Nucleus accumbens (tissue), 56 donors: ENCODE data around the gene PPL.
"Not testable (repeated sequence)": the region's sequence is repeated elsewhere in the genome, so short reads cannot be mapped to it uniquely, and the experiment has no call there.

Experiments
- DNase-seq, 56 donors: peaks; one replicate each; lab custom pipeline; 2025; lab: John Stamatoyannopoulos, UW

PPL gene

DNA sequence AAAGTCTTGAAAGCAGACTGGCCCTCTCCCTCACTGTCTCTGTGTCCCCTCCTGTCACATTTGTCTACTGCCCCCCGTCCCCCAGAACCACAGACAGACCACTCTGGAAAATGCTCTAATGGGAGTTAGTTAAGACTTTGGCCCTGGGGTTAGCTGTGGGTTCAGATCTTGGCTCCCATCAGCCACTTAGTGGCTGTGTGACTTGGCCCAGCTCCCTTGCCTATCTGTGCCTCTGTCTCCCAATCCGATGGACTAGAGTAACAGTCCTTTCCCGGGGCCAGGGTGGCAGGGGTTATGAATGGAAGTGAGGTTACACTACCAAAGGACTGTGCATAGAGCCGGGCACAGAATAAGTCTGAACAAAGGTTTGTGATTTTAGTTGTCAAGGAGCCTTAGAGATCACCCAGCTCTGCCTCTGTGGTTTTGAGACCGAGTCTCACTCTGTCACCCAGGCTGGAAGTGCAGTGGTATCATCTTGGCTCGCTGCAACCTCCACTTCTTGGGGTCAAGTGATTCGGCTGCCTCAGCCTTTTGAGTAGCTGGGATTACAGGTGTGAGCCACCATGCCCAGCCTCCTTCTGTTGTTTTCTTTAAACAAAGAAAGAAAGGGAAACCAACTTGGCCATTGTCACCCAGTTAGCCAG is 23.7 kb downstream of the PPL start:
- DNase-seq: no peak

DNA sequence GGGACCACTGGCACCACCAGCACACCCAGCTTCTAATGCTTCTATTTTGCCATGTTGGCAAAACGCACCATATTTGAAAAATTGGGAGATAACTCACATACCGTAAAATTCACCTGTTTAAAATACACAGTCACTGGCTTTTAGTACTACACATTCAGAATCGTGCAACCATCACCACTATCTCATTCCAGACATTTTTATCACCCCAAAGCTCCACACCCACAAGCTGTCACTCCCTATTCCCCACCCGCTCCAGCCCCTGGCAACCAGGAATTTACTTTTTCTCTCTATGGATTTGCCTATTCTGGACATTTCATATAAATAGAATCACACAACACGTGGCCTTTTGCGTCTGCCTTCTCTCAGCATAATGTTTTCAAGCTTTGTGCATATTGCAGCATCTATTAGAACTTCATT is 25.0 kb downstream of the PPL start:
- DNase-seq: no peak

DNA sequence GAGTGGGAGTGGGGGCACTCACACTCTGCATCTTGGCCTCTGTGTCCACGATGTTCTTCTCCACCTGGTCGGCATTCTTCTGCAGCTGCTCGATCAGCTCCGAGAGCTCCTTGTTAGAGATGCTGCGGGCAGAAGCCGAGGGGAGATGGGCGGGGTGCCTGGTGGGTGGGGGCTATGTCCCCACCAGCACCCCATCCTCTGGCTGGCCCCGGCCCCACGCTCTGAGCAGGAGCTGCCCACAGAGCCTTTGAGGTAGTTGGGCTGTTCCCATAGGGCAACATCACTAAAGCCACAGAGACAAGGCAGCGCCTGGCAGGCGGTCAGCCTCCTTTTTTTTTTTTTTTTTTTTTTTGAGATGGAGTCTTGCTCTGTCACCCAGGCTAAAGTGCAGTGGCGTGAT is 26.1 kb downstream of the PPL start:
- DNase-seq: no peak

DNA sequence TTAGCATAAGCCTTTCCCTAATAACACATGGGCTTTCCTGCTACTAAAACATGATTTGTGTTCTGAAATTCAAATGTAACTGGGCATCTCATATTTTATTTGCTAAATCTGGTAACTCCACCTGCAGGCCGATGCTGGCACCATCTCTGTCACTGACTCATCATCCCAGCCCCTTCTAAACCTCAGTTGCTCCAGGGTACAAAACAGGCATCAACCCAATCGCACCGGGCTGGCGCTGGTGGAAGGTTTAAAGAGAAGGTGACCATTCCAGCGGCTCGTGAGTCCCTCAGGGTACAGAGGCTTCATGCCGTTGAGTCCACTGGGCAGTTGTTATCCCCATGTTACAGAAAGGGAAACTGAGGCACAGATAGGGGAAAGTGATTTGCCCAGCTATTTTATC is 27.1 kb downstream of the PPL start:
- no peak for DNase-seq

DNA sequence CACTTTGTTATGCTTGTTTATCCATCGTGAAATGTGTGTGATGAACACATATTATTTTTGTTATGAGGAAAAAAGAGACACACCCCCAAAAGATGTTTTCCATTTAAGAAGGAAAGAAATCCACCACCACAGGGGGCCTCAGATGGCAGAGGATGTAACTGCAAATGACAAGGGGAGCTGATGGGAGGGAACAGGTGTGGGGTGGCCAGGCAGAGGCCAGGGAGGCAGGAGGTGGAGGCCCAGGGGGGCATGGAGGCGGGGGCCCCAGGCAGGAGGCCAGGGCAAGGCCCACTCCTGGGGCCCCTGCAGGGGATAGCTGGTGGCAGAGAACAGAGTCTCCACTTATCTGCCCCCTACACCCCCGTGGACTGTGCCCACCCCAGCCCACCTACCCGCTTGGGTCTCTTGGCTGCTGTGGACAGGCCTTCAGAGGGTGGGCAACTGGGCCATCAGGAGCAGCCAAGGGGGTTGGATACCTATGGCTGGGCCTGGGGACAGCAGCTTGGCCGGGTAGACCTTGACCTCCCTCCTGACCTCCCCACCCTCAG is 28.0 kb downstream of the PPL start:
- DNase-seq: no peak

DNA sequence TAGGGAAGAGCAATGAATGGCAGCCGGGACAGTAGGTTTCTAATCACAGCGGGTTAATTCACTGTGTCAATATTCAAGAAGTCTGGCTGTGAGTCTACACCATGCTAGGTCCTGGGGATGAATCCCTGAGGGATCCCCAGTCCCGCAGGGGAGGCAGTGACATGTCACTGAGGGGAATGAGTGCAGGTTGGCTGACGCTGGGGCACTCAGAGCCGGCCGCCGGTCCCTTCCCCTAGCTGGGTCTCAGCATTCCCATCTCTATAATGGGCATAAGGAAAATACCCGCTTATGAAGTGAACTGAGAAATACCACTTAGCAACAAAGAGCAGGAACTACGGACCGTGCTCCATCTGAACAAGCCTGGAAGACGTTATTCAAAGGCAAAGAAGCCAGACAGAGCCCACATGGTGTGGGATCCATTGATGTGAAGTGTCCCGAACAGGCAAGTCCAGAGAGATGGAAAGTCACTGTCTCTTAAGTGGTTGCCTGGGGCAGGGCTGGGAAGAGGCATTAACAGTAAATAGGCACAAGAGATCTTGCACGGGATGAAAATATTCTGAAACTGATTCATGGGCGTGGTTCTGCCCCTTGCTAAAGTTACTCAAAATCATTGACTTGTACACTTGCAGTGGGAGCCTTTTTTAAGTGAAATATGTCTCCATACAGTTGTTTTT is 31.9 kb downstream of the PPL start:
- no peak for DNase-seq

DNA sequence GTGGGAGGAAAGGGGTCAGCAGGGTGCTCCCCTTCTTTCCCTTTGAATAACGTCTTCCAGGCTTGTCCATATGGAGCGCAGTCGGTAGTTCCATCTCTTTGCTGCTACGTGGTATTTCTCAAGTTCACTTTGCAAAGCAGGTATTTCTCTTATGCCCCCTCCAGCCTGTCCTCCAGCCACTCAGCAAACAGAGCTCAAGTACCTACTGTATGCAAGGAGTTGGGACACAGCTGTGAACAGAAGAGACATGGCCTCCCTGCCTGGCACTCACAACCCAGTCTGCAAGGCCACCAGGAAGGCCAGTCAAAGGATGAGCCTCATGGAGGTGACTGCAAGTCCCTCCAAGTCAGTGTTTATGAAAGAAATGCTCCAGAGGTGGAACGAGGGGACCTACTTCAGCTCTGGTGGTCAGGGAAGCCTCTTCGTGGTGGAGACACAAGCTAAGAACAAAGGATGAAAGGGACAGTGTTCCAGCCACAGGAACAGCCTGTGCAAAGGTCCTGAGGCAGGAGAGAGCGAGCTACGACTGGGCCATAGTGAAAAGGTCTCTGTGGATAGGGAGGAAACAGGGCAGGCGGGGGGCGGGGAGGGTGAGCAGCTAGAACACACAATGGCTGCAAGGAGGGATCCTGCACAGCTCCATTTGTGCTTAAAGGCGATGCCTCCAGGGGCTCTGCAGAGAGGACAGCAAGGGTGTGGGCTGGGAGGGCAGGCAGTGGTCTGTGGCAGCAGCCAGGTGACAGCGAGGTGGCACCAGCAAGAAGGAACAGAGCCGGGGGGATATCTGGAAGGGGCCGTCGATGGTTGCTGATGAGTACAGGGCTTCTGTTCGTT is 32.6 kb downstream of the PPL start:
- no peak for DNase-seq

DNA sequence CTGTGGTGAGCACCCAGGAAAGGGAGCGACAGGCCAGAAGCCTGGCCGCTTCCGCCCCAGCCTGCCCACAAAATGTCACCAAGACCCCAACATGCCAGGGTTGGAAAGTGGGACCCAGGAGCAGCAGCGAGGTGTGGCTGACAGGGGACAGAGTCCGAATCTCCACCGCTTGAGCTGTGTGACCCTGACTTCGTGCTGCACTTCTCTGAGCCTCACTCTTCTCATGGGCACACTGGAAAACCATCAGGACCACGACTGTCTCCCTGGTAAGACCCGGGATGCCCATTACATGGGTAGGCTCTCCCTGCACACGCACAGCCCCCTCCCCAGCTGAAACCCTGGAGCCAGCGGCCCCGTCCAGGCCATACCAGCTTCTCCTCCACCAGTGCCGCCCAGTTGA is 34.9 kb downstream of the PPL start:
- DNase-seq: no peak

DNA sequence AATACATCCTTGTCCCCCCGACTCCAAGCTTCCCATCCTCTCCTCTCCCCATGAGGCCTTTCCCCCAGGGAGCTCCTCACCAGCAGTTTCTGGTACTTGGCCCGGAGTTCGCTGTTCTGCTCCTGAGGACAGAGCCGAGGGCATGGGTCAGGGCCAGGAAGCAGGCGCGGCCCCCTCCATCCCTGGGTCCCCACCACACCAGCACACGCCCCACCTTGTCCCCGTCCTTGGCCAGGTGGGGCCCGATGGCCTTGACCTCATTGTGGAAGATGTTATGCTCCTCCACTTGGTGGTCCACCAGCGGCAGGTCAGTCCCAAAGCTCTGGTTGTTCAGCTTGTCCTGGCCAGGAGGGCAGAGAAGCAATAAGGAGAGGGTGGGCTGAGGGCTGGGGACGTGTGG is 36.2 kb downstream of the PPL start:
- no peak for DNase-seq

DNA sequence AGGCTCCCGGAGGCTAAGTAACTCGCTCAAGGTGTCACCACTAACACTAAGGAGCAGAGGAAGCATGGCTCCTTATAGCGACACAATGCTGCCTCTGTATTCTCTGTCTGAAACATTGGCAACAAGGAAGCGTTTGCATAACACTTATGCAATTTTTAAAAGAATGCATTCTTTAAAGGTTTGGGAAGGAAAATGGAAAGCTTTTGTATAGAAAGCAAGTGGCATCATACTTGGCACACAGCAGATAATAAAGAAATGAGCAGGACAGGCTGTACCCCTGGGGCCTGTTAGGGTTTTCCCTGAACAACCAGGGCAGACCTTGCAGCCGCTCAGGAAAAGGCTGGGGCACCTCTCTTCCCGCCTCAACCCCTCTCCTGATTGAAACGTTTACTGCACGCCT is 36.9 kb downstream of the PPL start:
- DNase-seq: no peak

DNA sequence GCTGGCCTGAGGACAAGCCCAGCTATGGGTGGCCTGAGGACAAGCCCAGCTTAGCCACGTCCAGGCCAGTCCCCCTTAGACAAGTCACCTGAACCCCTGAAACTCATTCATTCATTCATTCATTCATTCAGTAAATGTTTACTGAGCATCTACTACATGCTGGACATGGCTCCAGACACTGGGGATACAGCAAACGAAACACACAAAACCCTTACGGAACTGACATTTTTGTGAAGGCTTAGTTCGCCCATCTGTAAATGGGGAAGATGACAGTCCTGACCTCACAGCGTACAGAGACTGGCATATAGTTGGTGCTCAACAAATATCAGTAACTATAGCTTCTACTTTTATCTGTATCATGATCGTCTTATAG is 37.5 kb downstream of the PPL start:
- no peak for DNase-seq

DNA sequence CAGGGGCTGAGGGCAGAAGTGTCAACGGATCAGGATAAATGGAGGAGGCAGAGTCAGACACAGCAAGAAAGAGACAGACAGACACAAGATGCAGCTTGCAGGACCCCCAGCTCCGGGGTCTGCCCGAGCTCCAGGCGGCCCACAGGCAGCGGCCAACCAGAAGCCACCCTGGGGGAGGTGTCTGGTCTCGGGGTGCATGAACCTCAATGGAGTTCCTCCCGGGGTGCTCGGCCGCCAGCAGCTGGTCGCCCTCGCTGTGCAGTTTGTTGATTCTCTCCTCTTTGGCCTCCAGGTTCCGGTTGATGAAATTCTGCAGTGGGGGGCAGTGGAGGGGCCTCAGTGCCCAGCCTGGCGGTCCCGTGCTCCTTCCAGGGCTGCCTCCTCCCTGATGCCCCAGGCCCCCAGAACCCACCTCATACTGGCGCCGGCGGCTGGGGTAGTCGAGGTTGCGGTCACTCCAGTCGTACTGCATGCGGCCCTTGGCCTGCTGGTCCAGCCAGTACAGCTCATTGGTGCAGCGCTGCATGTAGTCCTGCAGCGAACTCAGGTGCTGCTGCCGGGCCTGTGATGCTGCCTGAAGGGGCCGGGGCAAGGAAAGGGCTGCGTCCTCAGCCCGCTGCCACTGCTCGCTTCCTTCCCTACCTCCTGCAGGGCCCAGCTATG is 38.0 kb downstream of the PPL start:
- no peak for DNase-seq

DNA sequence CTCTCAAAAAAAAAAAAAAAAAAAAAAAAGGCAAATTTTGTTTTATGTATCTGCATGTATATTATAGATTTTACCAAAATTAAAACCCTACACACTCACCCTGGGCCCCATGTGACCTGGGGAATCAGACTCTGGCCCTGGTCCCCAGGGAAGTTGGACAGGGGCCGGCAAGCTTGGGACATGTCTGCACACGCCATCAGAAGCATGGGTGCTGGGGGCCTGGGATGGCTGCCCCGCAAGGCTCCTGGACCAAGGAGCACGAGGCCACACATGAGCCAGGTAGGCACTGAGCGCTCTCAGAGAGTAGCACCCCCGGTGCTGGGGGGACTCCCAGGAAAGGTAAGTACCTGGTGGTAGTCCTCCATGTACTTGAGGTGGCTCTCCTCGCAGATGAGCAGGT is 39.6 kb downstream of the PPL start:
- DNase-seq: no peak

DNA sequence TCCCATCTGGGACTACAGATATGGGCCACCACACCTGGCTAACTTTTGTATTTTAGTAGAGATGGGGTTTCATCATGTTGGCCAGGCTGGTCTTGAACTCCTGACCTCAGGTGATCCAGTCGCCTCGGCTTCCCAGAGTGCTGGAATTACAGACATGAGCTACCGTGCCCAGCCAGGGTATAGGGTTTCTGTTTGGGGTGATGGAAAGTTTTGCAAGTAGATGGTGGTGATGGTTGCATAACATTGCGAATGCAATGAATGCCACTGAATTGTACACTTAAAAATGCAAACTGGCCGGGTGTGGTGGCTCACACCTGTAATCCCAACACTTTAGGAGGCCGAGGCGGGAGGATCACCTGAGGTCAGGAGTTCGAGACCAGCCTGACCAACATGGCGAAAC is 40.2 kb downstream of the PPL start:
- not testable (repeated sequence) for DNase-seq

DNA sequence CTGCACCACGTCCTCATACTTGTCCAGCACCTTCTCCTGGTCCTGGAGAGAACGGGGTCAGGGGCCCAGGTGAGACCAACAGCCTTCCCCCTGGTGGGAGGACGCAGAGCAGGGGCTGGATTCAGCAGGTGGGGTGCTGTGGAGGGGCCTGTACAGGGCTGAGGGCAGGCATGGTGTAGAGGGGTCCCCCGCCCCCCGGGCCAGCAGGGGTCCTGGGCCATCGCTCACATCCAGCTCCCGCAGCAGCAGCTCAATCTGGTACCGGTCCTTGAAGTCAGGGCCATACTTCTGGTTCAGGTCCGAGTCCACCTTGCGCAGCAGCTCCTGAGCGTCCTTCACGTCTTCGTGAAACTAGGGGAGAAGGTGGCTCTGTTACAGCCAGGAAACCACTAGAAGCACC is 41.6 kb downstream of the PPL start:
- no peak for DNase-seq

DNA sequence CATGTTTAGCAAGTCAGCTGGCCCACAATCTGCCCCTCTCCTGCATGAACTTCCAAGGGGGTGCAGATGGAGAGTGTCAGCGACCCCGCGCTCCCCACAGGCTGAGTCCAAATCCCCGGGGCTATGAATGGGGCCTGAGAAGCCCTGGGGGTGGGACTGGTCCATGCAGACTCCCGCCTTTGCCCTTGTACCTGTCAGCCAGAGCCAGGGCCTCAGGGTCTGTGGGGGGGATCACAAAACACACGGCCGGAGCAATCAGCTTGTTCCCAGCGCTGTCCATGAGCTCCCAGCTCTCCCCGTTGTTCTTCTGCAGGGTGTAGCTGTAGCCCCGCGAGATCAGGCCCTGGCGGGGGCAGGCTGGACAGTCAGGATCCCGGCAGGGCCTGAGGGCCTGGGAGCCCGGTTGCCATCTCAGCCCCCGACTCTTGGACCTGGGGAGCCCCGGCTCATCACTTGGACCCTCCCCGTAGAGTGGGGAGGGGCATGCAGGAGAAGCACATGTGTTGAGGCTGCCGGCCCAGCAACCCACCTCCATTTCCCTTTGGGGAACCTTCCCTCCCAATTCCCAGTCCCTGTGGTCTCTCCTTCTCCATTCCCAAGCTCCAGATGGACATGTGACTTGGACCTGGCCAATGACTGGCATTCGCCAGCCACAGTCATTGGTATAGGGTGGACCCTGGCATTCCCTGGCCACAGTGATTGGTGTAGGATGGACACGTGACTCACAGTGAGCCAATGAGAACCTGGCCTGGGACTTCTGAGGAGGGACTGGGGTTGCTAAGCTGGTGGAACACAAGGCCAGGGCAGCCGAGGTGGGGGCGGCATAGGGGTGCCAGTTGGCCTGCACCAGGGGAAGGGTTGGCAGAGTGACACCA is 42.4 kb downstream of the PPL start:
- peak in 1 of 56 donors; percentile 4 for DNase-seq

DNA sequence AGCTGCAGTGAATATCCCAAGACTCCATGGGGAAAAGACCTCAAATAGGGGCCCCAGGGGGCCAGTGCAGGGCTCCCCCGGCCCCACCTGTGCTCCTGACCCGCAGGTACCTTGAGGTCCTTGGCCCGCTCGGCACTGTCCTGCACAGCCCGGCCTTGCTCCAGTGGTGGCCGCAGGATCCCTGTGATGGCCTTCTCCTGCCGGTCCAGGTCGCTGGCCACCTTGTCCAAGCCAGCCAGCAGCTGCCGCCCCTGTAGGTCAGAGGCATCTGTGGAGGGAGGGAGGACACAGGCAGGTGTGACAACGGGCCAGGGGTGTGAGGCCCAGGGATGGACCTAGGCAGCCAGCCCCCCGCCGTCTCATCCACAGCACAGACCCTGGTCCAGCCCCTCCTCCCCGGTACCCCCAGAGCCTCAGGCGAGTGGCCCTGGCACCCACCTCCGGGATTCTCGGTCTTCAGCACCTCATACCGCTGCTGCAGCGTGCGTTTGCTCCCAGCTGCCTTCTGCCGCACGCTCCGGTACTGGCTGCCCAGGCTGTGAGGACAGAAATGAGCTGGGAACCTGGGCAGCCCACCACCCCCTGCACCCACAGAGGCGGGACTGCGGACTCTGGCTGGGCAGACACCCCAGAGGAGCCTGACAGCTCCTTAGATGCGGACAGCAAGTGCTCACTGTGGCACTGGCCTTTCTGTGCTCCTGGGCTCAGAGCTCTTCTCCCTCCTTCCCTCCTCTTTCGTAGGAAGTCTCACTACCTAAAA is 43.7 kb downstream of the PPL start:
- no peak for DNase-seq

DNA sequence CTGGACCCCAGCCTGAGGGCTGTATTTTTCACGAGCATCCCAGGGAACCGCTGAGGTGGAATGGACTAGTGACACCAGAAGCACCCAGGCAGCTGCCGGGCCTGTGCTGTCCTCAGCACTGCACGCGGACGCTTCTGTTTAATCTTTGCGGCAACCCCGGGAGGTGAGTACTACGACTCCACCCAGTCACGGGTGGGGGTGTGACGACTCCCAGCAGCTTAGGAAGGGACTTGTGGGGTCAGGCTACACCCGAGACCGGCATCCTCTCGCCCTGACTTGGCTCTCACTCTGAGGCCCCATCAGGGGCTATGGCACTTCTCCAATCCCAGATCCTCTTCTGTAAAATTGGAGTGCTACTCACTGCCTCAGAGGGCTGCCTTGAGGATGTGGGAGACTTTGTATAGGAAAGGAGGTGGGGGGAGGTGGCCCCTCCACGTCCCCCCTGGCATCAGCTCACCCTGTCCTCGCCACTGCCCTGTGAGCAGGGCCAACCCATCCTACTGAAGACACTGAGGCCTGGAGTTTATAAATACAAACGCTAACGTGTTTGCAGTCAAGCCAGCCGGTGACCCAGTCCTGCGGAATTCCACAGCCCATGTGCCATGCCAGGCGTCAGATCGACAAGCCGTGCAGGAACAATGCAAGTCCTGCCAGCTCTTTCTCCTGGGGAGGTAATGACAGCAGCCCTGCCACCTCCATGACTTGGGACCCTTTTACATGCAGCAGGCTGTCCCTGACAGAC is 44.4 kb downstream of the PPL start:
- DNase-seq: no peak

DNA sequence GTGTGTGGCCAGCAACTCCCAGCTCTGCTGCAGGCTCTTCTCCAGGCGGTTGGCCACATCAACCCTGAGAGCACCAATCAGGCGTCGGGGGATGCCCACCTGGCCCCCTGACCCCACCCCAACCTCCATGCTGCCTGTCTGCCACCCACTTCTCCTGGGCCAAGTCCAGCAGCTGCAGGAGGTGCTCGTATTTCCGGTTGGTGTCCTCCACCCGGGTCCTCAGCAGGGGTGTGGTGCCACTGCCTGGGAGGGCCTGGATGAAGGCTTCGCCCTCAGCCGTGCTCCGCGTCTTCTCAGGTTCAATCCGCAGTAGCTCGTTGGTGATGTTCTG is 45.1 kb downstream of the PPL start:
- DNase-seq: no peak
